Panc1 (cell line): Measurements from ENCODE around the gene MED12L. TPM values are rescaled to one million over a fixed set of nuclear protein-coding genes. Genes with fewer than 3 reads are reported as not detected.

ENCODE experiments used
- ATAC-seq: fragments of 200-7000 bp; cut with Tn5 transposase; 2 replicates; pipeline ENCODE4 v1.9.1; 2020; ENCODE audit warnings: mild to moderate bottlenecking, moderate library complexity
- BruUV-seq: library from RNA; stranded (reverse); fragments of 400-500 nt; replicated peaks from 2 replicates; lab custom pipeline; 2021; lab: Mats Ljungman, UMichigan
- CTCF ChIA-PET: fragments of 300-600 bp; sonication (Branson Sonifier 250); formaldehyde crosslinking; loops from one replicate; lab custom pipeline; 2022; ENCODE audit warnings: antibody characterized with exemption; lab: Charles Lee
- POLR2A ChIA-PET: fragments of 300-600 bp; sonication (Branson Sonifier 250); formaldehyde crosslinking; loops from one replicate; lab custom pipeline; 2022; ENCODE audit warnings: antibody characterized with exemption; lab: Charles Lee
- DNase-seq: peaks from one replicate; pipeline ENCODE4 v3.0.0-alpha.2; 2010; ENCODE audit warnings: low read depth, low spot score
- H3K27ac ChIP-seq: 2 replicates; pipeline ENCODE4 v1.5.1; 2011; ENCODE audit warnings: mild to moderate bottlenecking, low read length, inconsistent platforms
- H3K27me3 ChIP-seq: fragments of 200-500 bp; sonication (Bioruptor generic); 2 replicates; pipeline ENCODE4 v1.6.0; 2014; ENCODE audit warnings: low read length, inconsistent platforms; ENCODE audit not compliant: control insufficient read depth, insufficient read depth
- H3K36me3 ChIP-seq: fragments of 200-500 bp; sonication (Bioruptor generic); 2 replicates; pipeline ENCODE4 v1.5.1; 2014; ENCODE audit warnings: inconsistent platforms, mild to moderate bottlenecking, low read length, moderate library complexity; ENCODE audit not compliant: control insufficient read depth, insufficient read depth
- H3K4me1 ChIP-seq: 2 replicates; pipeline ENCODE4 v1.5.1; 2011; ENCODE audit warnings: inconsistent platforms, mild to moderate bottlenecking, low read length, moderate library complexity; ENCODE audit not compliant: control insufficient read depth, insufficient read depth
- H3K4me3 ChIP-seq, 2 experiments: 2 replicates each; pipeline ENCODE4 v1.5.1; 2011 to 2012; ENCODE audit warnings: low read depth in 2 of 2, low read length in 2 of 2, mild to moderate bottlenecking in 2 of 2, inconsistent platforms in 1 of 2, moderate library complexity in 1 of 2
- H3K9me3 ChIP-seq: fragments of 200-500 bp; sonication (Bioruptor generic); 2 replicates; pipeline ENCODE4 v1.5.1; 2014; ENCODE audit warnings: low read depth, mild to moderate bottlenecking, inconsistent platforms, low read length, moderate library complexity; ENCODE audit not compliant: control insufficient read depth, insufficient read depth
- POLR2AphosphoS5 ChIP-seq: IDR thresholded peaks from 2 replicates; pipeline ENCODE4 v1.6.1; 2012; ENCODE audit warnings: mild to moderate bottlenecking, low read depth, low read length, moderate library complexity
- SIN3A ChIP-seq: IDR thresholded peaks from 2 replicates; pipeline ENCODE4 v1.6.1; 2012; ENCODE audit warnings: low read depth, mild to moderate bottlenecking, low read length, moderate library complexity, borderline replicate concordance; ENCODE audit not compliant: insufficient read depth
- TCF7L2 ChIP-seq: IDR thresholded peaks from 2 replicates; pipeline ENCODE4 v1.6.1; 2011; ENCODE audit warnings: mild to moderate bottlenecking, low read depth, low read length, inconsistent platforms
- in situ Hi-C: cut with HindIII; loops from 2 replicates; pipeline ENCODE4 v1.10.0; 2016; ENCODE audit warnings: low sequenced_read_pairs, low pct_unique_long_range_greater_than_20kb
- intact Hi-C: fragments of 100-400 bp; cut with micrococcal nuclease; formaldehyde crosslinking; loops from one replicate; pipeline ENCODE4 v1.10.0; 2022; ENCODE audit not compliant: unreplicated experiment
- total RNA-seq: library from RNA; stranded (reverse); gene quantifications from one replicate; pipeline ENCODE4 v1.2.1, GENCODE V29; 2021; ENCODE audit not compliant: unreplicated experiment
- TF ChIP-seq, protein P1 (sequence below), 2 experiments: IDR thresholded peaks; 2 replicates each; pipeline ENCODE4 v1.6.1; 2011 to 2012; ENCODE audit warnings: low read depth in 2 of 2, control low read depth in 1 of 2, low read length in 1 of 2, mild to moderate bottlenecking in 1 of 2, moderate library complexity in 1 of 2; ENCODE audit not compliant: insufficient read depth in 1 of 2
- TF ChIP-seq, protein P2 (sequence below): fragments of 450-650 bp; IDR thresholded peaks from 2 replicates; pipeline ENCODE4 v1.5.1; 2017; ENCODE audit warnings: mild to moderate bottlenecking

MED12L gene
- total RNA-seq, 1 experiment from 2014 or later, result 2.8 TPM

DNA sequence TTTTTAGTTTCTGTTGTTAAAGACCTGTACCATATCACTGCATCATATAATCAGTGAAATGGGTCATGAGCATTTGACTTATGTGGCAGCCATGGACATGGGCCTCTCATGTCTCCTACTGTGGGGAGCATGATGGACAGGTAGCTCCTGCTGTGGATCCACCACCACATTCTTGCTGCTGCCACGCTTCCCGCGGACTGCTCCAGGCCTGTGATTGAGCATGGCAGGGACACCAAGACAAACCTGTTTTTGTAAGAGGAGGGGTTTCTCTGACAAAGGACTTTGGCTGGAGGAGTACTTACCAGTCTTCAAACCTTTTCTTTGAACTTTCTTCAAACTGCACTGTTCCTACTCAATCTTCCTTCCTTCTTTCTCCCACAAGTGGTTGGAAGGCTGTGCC is 210.8 kb downstream of the MED12L start:
- CTCF ChIA-PET, result no interaction called here

DNA sequence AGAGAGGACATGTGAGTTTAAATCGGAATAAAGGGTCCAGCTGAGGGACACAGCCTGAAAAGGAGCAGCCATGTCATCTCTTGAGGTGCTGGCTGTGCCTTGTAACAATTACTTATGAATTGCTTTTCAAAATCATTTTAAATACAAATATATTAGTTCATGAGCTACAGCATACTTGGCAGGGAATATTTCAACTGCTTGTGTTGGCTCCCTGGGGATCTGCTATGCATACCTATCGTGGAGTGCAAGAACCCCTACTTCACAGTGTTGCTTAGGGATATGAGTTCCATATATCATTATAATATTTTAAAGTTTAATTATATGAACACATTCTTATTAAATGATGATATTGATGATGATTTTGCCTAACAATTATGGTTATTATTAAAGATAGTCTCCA is 212.0 kb downstream of the MED12L start:
- Histone ChIP-seq H3K4me1 (no peaks in the 10 kb centered on the region), H3K36me3 (no peaks in the 10 kb centered on the region), H3K4me3 (no peak overlapping the region), H3K27ac (no peak overlapping the region), H3K27me3 (no peaks in the 10 kb centered on the region), H3K9me3 (no peaks in the 10 kb centered on the region)
- DNase-seq (no peak), ATAC-seq (no peak)
- in situ Hi-C loops, result no loop called here
- TF ChIP-seq TCF7L2 (no peak), SIN3A (no peak), POLR2AphosphoS5 (no peak)
- TF ChIP-seq, protein P1, sequence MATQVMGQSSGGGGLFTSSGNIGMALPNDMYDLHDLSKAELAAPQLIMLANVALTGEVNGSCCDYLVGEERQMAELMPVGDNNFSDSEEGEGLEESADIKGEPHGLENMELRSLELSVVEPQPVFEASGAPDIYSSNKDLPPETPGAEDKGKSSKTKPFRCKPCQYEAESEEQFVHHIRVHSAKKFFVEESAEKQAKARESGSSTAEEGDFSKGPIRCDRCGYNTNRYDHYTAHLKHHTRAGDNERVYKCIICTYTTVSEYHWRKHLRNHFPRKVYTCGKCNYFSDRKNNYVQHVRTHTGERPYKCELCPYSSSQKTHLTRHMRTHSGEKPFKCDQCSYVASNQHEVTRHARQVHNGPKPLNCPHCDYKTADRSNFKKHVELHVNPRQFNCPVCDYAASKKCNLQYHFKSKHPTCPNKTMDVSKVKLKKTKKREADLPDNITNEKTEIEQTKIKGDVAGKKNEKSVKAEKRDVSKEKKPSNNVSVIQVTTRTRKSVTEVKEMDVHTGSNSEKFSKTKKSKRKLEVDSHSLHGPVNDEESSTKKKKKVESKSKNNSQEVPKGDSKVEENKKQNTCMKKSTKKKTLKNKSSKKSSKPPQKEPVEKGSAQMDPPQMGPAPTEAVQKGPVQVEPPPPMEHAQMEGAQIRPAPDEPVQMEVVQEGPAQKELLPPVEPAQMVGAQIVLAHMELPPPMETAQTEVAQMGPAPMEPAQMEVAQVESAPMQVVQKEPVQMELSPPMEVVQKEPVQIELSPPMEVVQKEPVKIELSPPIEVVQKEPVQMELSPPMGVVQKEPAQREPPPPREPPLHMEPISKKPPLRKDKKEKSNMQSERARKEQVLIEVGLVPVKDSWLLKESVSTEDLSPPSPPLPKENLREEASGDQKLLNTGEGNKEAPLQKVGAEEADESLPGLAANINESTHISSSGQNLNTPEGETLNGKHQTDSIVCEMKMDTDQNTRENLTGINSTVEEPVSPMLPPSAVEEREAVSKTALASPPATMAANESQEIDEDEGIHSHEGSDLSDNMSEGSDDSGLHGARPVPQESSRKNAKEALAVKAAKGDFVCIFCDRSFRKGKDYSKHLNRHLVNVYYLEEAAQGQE (IDR thresholded peaks at IDR 0.05; ENCODE audit: insufficient read depth in 1 of 2, low read depth in 2 of 2, low read length in 1 of 2), result no peak
- TF ChIP-seq, protein P2, sequence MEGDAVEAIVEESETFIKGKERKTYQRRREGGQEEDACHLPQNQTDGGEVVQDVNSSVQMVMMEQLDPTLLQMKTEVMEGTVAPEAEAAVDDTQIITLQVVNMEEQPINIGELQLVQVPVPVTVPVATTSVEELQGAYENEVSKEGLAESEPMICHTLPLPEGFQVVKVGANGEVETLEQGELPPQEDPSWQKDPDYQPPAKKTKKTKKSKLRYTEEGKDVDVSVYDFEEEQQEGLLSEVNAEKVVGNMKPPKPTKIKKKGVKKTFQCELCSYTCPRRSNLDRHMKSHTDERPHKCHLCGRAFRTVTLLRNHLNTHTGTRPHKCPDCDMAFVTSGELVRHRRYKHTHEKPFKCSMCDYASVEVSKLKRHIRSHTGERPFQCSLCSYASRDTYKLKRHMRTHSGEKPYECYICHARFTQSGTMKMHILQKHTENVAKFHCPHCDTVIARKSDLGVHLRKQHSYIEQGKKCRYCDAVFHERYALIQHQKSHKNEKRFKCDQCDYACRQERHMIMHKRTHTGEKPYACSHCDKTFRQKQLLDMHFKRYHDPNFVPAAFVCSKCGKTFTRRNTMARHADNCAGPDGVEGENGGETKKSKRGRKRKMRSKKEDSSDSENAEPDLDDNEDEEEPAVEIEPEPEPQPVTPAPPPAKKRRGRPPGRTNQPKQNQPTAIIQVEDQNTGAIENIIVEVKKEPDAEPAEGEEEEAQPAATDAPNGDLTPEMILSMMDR, result no peak
- no TSS peak for BruUV-seq
- CTCF ChIA-PET, result no interaction called here
- intact Hi-C loops, result no loop called here
- POLR2A ChIA-PET, result no interaction called here

More for the DNA sequence above, 210.8 kb downstream of the MED12L start:
- Histone ChIP-seq H3K27ac (no peak overlapping the region), H3K9me3 (no peaks in the 10 kb centered on the region), H3K36me3 (no peaks in the 10 kb centered on the region), H3K27me3 (no peaks in the 10 kb centered on the region), H3K4me3 (no peak overlapping the region), H3K4me1 (no peaks in the 10 kb centered on the region)
- ATAC-seq, result no peak
- in situ Hi-C loops, result no loop called here
- intact Hi-C loops, result no loop called here
- no peak for TF ChIP-seq SIN3A
- no peak for TF ChIP-seq POLR2AphosphoS5
- TF ChIP-seq, protein P2, result no peak
- TF ChIP-seq, protein P1 (IDR thresholded peaks at IDR 0.05; ENCODE audit: insufficient read depth in 1 of 2, low read depth in 2 of 2, low read length in 1 of 2), result no peak
- TF ChIP-seq TCF7L2, result no peak
- no TSS peak for BruUV-seq
- POLR2A ChIA-PET, result no interaction called here
- DNase-seq, result no peak
